HEK293T (cell line): ENCODE measurements around the gene PELI2.

Experiments used
- ARNT ChIP-seq: fragments of 450-650 bp; IDR thresholded peaks from 2 replicates; pipeline ENCODE4 v1.6.1; 2017; ENCODE audit warnings: mild to moderate bottlenecking
- BHLHE40 ChIP-seq: fragments of 450-650 bp; IDR thresholded peaks from 2 replicates; pipeline ENCODE4 v1.6.1; 2016; ENCODE audit warnings: mild to moderate bottlenecking, moderate library complexity, borderline replicate concordance
- CTBP1 ChIP-seq: fragments of 450-650 bp; IDR thresholded peaks from 2 replicates; pipeline ENCODE4 v1.6.1; 2016; ENCODE audit warnings: borderline replicate concordance
- ELF4 ChIP-seq: fragments of 450-650 bp; IDR thresholded peaks from 2 replicates; pipeline ENCODE4 v1.6.1; 2017; ENCODE audit warnings: antibody characterized with exemption
- FOXA1 ChIP-seq: fragments of 450-650 bp; IDR thresholded peaks from 2 replicates; pipeline ENCODE4 v1.6.1; 2016; ENCODE audit warnings: mild to moderate bottlenecking
- FOXK2 ChIP-seq: fragments of 450-650 bp; IDR thresholded peaks from 2 replicates; pipeline ENCODE4 v1.6.1; 2016; ENCODE audit warnings: mild to moderate bottlenecking
- FOXM1 ChIP-seq: fragments of 450-650 bp; IDR thresholded peaks from 2 replicates; pipeline ENCODE4 v1.6.1; 2017; ENCODE audit warnings: mild to moderate bottlenecking, borderline replicate concordance
- HDGF ChIP-seq: fragments of 450-650 bp; IDR thresholded peaks from 2 replicates; pipeline ENCODE4 v1.6.1; 2017; ENCODE audit warnings: antibody characterized with exemption, borderline replicate concordance
- LEF1 ChIP-seq: fragments of 450-650 bp; IDR thresholded peaks from 2 replicates; pipeline ENCODE4 v1.6.1; 2017; ENCODE audit warnings: mild to moderate bottlenecking, borderline replicate concordance
- NFRKB ChIP-seq: fragments of 450-650 bp; IDR thresholded peaks from 2 replicates; pipeline ENCODE4 v1.6.1; 2016; ENCODE audit warnings: mild to moderate bottlenecking, moderate library complexity
- SP1 ChIP-seq: fragments of 450-650 bp; IDR thresholded peaks from 2 replicates; pipeline ENCODE4 v1.6.1; 2017
- SUZ12 ChIP-seq: fragments of 450-650 bp; IDR thresholded peaks from 2 replicates; pipeline ENCODE4 v1.6.1; 2016; ENCODE audit warnings: mild to moderate bottlenecking
- TARDBP ChIP-seq: fragments of 450-650 bp; IDR thresholded peaks from 2 replicates; pipeline ENCODE4 v1.6.1; 2016
- ZNF384 ChIP-seq: fragments of 450-650 bp; IDR thresholded peaks from 2 replicates; pipeline ENCODE4 v1.6.1; 2016

- TF ChIP-seq SUZ12 = no peak
- no peak for TF ChIP-seq FOXM1
- no peak for TF ChIP-seq FOXA1
- no peak for TF ChIP-seq CTBP1
- no peak for TF ChIP-seq SP1
- no peak for TF ChIP-seq TARDBP
- TF ChIP-seq ZNF384 = no peak
- no peak for TF ChIP-seq ELF4
- no peak for TF ChIP-seq FOXK2
- no peak for TF ChIP-seq LEF1
- TF ChIP-seq NFRKB = no peak
- no peak for TF ChIP-seq ARNT
- TF ChIP-seq BHLHE40 = no peak
- no peak for TF ChIP-seq HDGF
Measured at GRCh38 chr14:56185992-56186391, 67.8 kb downstream of the PELI2 start.
